GM18519 (cell line): ENCODE results near the gene GAPDH.
"Not testable (repeated sequence)": the region's sequence is repeated elsewhere in the genome, so short reads cannot be mapped to it uniquely, and the experiment has no call there.

Experiments used
- ATAC-seq: cut with Tn5 transposase; IDR thresholded peaks from one replicate; pipeline ENCODE4 v1.9.1; 2021; ENCODE audit warnings: mild to moderate bottlenecking, moderate library complexity; ENCODE audit not compliant: unreplicated experiment, low FRiP score

Gene GAPDH

DNA sequence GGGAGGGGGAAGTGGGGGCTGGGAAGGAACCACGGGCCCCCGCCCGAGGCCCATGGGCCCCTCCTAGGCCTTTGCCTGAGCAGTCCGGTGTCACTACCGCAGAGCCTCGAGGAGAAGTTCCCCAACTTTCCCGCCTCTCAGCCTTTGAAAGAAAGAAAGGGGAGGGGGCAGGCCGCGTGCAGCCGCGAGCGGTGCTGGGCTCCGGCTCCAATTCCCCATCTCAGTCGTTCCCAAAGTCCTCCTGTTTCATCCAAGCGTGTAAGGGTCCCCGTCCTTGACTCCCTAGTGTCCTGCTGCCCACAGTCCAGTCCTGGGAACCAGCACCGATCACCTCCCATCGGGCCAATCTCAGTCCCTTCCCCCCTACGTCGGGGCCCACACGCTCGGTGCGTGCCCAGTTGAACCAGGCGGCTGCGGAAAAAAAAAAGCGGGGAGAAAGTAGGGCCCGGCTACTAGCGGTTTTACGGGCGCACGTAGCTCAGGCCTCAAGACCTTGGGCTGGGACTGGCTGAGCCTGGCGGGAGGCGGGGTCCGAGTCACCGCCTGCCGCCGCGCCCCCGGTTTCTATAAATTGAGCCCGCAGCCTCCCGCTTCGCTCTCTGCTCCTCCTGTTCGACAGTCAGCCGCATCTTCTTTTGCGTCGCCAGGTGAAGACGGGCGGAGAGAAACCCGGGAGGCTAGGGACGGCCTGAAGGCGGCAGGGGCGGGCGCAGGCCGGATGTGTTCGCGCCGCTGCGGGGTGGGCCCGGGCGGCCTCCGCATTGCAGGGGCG is at the start of gene GAPDH:
Gene GAPDH, plus strand, starts transcription at position 595 of the 772 bp plus-strand sequence. CDS start 316 bp downstream, outside the sequence.
- ATAC-seq, result peak; percentile 34

DNA sequence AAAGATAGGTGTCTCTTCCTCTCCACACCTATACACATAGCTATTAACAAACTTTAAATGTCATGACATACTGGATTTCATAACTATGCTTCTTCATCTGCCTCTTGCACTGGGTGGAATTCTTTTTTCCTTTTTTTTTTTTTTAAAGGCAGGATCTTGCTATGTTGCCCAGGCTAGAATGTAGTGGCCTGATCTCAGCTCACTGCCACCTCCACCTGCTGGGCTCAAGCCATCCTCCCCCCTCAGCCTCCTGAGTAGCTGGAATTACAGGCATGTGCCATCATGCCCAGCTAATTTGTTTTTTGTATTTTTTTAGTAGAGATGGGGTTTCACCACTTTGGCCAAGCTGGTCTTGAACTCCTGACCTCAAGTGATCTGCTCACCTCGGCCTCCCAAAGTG is 46.1 kb upstream of the GAPDH start:
- ATAC-seq, result no peak

DNA sequence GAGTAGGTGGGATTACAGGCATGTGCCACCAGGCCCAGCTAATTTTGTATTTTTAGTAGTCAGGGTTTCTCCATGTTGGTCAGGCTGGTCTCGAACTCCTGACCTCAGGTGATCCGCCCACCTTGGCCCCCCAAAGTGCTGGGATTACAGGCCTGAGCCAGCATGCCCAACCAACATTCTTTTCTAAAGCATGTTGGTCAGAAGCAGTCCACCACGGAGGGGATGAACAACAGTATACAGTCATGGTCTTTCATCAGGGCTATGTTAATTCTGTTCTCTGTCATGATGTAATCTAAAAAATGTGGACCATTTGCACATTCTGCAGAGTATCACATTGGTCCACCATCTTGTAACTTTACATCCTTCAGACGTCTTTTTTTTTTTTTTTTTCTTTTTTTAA is 44.9 kb upstream of the GAPDH start:
- no peak for ATAC-seq

DNA sequence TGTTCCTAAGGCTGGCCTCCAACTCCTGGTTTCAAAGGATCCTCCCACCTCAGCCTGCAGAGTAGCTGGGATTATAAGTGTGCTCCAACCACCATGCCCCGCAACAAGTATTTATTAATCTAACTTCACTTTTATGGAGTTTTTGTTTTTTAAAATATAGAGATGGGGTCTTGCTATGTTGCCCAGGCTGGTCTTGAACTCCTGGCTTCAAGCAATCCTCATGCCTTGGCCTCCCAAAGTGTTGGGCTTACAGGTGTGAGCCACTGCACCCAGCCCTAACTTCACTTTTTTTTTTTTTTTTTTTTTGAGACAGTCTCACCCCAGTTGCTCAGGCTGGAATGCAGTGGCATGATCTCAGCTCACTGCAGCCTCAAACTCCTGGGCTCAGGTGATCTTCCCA is 43.6 kb upstream of the GAPDH start:
- ATAC-seq, result not testable (repeated sequence)

DNA sequence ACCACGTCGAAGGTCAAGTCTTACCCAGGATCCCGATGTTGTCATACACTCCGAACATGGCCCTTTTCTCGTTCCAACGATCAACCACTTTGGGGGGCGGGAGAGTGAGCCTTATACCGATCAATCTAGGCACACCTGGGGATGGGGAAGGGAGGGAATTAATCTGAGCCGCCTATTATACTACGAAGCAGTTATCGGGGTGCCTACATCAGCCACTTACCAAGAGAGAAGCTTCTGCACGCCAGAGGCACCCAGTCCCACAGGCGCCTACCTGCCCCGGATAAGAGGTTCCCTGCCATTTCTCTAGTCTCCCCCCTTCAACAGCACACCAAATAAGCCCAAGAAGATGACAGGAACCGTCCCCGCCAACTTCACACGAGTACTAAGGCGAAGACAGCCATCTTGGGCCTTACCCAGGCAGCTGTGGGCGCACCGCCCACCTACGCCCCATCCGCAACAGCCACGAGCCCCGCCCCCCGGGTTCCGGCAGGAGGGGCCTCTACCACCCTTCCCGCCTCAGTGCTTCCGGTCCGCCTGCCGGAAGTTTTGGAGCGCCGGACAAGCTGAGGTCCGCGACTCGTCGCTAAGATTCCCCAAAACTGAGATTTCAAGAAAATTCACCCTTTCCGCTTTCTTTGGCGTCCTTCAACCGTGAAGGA is 41.4 kb upstream of the GAPDH start, which contains the start of gene MRPL51:
Gene MRPL51, minus strand, starts transcription at position 425 of the 659 bp plus-strand sequence. Its CDS starts 126 bp downstream, at position 299.
- ATAC-seq, result peak; percentile 40

DNA sequence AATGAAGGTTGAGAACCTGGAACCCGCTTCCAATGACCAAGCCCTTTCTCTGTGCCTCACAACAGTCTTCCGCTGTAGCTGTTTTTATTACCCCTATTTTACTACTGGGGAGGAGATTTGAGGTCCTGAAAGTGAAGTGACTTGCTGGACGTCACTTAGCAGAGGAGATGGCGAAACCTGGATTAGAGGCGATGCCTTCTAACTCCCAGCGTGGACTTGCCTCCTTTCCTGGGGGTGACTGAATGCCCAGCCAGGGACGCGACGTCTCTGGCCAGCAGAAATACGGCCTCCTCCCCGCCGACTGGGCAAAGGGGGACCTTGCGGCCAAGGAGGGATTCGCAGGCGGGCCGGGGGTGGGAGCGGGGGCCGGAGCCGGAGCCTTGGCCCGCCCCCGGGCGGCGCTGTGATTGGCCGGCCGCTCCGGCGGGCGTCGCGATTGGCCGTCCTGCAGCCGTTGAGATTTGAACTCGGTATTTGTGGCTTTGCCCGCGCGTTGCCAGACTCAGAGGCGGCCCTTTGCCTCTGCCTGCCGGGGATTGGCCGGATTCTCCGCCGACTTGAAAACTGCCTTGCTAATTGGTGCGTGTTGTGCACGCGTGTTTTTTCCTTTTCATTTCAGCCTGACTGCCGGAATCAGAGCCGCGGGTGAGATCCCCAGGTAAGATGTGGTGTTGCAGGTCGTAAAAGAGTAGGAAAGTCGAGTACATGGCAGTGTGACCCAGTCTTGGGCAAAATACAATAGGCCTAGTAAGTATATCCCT is 40.6 kb upstream of the GAPDH start, which contains the start of gene NCAPD2:
Gene NCAPD2, plus strand, starts transcription at position 606 of the 761 bp plus-strand sequence. CDS start 997 bp downstream, outside the sequence.
- ATAC-seq, result peak; percentile 74

DNA sequence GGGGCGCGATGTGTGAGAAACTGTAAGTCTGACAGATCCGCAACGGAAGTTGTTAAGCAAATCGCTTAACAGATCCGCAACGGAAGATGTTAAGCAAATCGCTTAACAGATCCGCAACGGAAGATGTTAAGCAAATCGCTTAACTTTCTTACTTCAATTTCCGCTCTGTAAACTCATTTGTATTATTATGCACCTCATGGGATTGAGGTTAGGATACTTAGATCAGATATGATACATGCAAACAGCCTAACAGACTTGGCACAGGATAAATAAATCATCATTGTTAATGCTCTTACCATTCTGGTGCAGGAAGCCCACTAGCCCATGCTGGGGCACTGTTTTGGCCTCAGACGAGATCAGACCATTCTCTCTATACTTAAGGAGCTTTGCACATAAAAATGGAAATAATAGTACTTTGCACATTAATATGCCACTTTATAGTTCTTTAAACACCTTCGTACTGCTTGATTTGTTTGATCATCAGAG is 40.0 kb upstream of the GAPDH start:
- ATAC-seq, result peak; percentile 19

DNA sequence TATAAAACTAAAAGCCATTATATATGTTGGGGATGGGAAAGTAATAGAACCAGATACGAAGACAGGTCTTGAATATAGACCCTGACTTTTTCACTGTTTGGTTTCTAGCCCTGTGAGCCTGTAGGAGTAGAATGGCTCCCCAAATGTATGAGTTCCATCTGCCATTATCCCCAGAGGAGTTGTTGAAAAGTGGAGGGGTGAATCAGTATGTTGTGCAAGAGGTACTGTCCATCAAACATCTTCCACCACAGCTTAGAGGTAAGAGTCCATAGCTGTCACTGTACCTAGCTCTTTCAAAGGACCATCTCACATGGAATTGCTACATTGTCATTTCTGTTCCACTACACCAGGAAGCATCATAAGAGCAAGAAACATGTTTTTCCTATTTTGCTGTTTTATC is 39.3 kb upstream of the GAPDH start:
- ATAC-seq, result no peak

DNA sequence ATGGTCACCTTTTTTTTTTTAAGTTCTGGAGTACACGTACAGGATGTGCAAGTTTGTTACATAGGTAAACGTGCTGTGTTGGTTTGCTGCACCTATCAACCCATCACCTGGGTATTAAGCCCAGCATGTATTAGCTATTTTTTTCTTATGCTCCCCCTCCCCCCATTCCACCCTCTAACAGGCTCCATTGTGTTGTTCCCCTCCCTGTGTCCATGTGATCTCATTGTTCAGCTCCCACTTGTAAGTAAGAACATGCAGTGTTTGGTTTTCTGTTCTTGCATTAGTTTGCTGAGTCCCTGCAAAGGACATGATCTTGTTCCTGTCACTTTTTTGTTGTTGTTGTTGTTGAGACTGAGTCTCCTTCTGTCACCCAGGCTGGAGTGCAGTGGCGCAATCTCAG is 37.0 kb upstream of the GAPDH start:
- ATAC-seq, result not testable (repeated sequence)

DNA sequence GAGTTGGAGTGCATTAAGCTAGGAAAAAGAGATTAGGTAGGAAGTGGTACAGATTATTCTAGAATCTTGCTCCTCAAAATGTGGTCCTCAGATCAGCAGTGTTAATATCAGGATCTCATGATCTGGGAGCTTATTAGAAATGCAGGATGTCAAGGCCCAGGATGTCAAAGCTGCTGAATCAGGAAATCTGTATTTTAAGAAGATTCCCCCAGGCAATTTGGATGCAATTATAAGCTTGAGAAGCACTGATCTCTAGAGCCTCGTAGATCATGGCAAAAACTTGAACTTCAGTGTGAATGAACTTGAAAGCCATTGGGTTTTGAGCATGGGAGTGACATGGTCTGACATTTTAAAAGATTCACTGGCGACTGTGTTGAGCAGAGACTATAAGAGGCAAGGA is 33.9 kb upstream of the GAPDH start:
- ATAC-seq, result no peak

DNA sequence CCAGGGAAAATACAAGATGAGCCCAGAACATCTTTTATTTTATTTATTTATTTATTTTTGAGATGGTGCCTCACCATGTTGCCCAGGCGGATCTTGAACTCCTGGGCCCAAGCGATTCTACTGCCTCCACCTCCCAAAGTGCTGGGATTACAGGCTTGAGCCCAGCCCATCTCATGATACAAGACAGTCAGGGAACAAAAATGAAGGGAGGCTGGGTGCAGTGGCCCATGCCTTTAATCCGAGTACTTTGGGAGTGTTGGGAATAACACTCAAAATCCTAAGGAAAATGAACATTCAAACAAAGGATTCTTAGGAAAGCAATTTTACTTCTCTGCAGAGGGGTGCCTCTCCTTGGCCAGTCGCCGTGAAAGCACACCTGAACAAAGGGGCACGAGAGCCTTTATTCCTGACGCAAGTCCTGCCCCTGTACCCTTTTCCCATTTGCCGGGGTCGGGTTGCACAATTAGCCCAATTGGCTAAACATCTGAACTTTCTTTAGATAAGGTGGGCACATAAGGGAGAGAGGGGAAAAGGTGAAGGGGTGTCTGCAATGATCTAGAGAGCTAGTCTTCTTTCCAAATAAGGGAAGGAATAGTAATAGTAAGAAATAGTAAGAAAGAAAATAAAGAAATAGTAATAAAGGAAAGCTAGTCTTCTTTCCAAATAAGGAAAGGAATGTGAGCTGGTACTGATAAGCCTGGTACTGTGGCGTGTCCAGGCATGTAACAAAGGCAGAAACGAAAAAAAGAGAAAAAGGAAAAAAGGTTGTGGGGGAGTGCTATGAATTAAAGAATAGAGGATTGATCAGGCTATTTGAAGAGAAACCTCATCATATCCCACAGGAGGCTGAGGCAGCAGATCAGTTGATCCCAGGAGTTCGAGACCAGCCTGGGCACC is 27.0 kb upstream of the GAPDH start:
- ATAC-seq, result no peak

DNA sequence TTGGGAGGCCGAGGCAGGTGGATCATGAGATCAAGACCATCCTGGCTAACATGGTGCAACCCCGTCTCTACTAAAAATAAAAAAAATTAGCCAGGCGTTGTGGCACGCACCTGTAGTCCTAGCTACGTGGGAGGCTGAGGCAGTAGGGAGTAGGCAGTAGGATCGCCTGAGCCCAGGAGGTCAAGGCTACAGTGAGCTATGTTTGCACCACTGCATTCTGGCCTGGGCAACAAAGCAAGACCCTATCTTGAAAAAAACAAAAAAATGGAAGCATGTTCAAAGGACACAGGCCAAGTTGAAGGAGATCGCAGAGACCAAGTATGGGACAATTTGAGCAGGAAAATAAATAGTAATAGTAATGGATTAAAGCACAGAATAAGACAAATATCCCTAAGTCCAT is 26.2 kb upstream of the GAPDH start:
- ATAC-seq, result no peak

DNA sequence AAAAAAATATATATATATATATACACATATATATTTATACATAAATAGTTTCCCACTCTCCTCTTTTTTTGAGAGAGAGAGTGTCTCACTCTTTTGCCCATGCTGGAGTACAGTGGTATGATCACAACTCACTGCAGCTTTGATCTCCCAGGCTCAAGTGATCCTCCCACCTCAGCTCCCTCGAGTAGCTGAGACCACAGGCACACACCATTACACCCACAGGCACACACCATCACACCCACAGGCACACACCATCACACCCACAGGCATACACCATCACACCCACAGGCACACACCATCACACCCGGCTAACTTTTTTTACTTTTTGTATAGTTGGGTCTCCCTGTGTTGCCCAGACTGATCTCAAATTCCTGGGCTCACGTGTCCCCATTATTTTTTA is 14.1 kb upstream of the GAPDH start:
- no peak for ATAC-seq

DNA sequence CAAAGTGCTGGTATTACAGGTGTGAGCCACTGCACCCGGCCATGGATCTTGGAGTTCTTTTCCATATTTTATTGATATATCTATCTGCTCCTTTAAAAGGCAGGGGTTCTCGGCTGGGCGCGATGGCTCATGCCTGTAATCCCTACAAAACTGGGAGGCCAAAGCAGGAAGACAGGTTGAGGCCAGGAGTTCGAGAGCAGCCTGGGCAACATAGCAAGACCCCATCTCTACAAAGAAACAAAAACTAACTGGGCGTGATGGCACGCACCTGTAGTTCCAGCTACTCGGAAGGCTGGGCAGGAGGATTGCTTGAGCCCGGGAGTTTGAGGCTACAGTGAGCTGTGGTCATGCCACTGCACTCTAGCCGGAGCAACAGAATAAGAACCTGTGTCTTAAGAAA is 12.1 kb upstream of the GAPDH start:
- no peak for ATAC-seq

DNA sequence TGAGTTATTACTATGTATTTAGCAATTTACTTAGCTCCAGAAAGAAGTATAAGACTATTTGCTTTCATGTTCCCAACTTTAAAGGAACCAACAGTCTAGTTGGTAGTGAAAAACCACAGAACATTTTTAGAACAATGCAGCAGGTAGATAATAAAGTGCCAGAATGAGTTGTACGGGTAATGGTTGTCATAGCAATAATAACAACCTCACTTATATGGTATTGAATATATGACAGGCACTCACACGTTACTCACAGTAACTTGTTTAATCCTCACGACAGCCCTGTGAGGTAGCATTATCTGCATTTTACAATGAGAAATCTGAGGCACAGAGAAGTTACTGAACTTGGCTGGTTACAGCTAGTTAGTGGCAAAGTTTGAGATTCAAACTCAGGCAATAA is 10.6 kb upstream of the GAPDH start:
- ATAC-seq, result no peak

DNA sequence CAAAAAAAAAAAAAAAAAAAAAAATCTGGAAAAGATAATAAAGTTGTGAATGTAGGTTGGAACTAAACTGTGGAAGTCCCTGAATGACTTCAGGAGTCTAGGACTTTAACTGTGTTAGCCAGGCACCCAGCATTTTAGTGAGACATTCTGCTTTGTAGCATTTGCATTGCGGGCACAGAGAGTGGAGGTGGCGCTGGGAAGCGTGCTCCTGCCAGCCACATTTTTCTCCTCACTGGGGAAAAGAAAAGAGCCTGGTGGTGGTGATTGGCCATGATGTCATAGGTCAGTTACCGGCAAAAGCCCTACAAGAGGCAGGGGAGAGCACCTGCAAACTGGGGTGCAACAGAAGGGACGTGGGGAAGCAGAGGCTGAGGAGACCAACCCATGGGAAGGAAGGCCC is 9.7 kb upstream of the GAPDH start:
- no peak for ATAC-seq

DNA sequence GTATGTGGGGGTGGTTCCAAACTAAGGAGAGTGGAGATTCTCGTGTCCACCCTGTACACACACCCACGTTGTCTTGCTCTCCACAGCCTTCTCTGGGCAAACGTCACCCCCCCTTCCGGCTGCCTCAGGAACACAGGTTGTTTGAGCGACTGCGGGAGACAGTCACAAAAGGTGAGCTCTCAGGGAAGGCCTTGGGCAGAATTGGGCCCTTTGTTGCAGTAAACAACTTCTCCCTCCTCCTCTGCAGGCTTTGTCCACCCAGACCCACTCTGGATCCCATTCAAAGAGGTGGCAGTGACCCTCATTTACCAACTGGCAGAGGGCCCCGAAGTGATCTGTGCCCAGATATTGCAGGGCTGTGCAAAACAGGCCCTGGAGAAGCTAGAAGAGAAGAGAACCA is 8.1 kb upstream of the GAPDH start:
- ATAC-seq, result no peak

DNA sequence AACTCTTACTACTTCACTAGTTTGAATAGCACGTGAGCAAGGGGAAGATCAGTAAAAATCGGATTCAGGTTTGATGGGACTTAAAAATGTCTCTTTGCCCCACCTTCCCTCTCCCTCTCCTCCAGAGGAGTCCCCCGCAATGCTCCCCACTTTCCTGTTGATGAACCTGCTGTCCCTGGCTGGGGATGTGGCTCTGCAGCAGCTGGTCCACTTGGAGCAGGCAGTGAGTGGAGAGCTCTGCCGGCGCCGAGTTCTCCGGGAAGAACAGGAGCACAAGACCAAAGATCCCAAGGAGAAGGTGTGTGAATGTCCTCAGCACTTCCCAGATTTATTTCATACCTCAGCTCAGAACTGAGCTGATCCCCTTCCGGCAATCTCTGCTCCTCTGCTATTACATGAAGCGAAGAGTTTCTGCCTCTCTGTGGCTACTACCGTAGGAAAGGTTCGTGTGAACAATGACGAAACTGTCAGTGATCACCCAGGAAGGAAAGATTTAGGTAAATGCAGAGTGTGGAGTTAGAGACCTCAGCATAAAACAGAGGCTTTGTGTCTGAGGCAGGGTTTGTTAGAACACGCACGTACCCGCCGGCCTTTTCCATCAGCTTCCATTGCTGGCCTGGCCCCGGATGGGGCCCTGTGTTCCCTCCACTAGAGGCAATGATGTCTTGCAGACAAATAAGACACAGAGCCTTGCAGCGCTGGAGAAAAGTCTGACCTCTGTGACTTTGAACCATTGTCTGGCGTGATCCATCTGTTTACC is 7.4 kb upstream of the GAPDH start:
- no peak for ATAC-seq

DNA sequence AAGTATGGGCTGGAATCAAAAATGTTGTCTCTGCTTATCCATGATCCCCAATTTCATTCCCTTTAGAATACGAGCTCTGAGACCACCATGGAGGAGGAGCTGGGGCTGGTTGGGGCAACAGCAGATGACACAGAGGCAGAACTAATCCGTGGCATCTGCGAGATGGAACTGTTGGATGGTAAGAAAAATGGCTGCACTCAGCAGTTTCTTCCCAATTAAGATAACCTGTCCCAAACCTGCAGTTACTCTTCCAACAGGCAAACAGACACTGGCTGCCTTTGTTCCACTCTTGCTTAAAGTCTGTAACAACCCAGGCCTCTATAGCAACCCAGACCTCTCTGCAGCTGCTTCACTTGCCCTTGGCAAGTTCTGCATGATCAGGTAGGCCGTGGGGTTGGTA is 6.6 kb upstream of the GAPDH start:
- no peak for ATAC-seq
